Liver (tissue), 3 donors: ENCODE data around the gene PDE3A.

ENCODE experiments used
- EGR1 ChIP-seq, 2 donors: IDR thresholded peaks; 2 replicates each; pipeline ENCODE4 v1.6.1; 2016 to 2018; ENCODE audit warnings: antibody characterized with exemption in 2 of 2, low read depth in 2 of 2
- FOXA1 ChIP-seq: IDR thresholded peaks from 2 replicates; pipeline ENCODE4 v1.6.1; 2016; ENCODE audit warnings: antibody characterized with exemption
- GABPA ChIP-seq, 2 donors: IDR thresholded peaks in 1 of 2; conservative IDR thresholded peaks in 1 of 2; 2 replicates each; pipeline ENCODE4 v1.6.1; 2016; ENCODE audit warnings: antibody characterized with exemption in 2 of 2, mild to moderate bottlenecking in 1 of 2, moderate library complexity in 1 of 2
- JUND ChIP-seq, 2 donors: IDR thresholded peaks; 2 replicates each; pipeline ENCODE4 v1.6.1; 2016; ENCODE audit warnings: antibody characterized with exemption in 2 of 2
- NR2F2 ChIP-seq: IDR thresholded peaks from 2 replicates; pipeline ENCODE4 v1.6.1; 2016; ENCODE audit warnings: antibody characterized with exemption
- RAD21 ChIP-seq, 2 donors: IDR thresholded peaks; 2 replicates each; pipeline ENCODE4 v1.6.1; 2016; ENCODE audit warnings: antibody characterized with exemption in 2 of 2, mild to moderate bottlenecking in 2 of 2
- RXRA ChIP-seq, 2 donors: IDR thresholded peaks; 2 replicates each; pipeline ENCODE4 v1.6.1; 2017 to 2018; ENCODE audit warnings: antibody characterized with exemption in 2 of 2, mild to moderate bottlenecking in 1 of 2
- SP1 ChIP-seq: IDR thresholded peaks from 2 replicates; pipeline ENCODE4 v1.6.1; 2018; ENCODE audit warnings: antibody characterized with exemption, mild to moderate bottlenecking
- TAF1 ChIP-seq: conservative IDR thresholded peaks from 2 replicates; pipeline ENCODE4 v1.6.1; 2016; ENCODE audit warnings: antibody characterized with exemption, mild to moderate bottlenecking
- YY1 ChIP-seq: IDR thresholded peaks from 2 replicates; pipeline ENCODE4 v1.6.1; 2016; ENCODE audit warnings: antibody characterized with exemption, mild to moderate bottlenecking
- TF ChIP-seq, protein P1 (sequence below): fragments of 150-350 bp; IDR thresholded peaks from 2 replicates; pipeline ENCODE4 v1.5.1; 2017; ENCODE audit warnings: improper control_type of control experiment, low read depth, low read length; ENCODE audit not compliant: missing input control
- TF ChIP-seq, protein P2 (sequence below): IDR thresholded peaks from 2 replicates; pipeline ENCODE4 v1.6.1; 2016; ENCODE audit warnings: antibody characterized with exemption
- TF ChIP-seq, protein P3 (sequence below): IDR thresholded peaks from 2 replicates; pipeline ENCODE4 v1.6.1; 2016; ENCODE audit warnings: antibody characterized with exemption, mild to moderate bottlenecking
- TF ChIP-seq, protein P4 (sequence below): IDR thresholded peaks from 2 replicates; pipeline ENCODE4 v1.6.1; 2016; ENCODE audit warnings: antibody characterized with exemption
- donor health status: healthy.
- donor health status: healthy.

GRCh38 chr12:20345866-20346265, 22.5 kb upstream of the PDE3A start:
- TF ChIP-seq, protein P1, sequence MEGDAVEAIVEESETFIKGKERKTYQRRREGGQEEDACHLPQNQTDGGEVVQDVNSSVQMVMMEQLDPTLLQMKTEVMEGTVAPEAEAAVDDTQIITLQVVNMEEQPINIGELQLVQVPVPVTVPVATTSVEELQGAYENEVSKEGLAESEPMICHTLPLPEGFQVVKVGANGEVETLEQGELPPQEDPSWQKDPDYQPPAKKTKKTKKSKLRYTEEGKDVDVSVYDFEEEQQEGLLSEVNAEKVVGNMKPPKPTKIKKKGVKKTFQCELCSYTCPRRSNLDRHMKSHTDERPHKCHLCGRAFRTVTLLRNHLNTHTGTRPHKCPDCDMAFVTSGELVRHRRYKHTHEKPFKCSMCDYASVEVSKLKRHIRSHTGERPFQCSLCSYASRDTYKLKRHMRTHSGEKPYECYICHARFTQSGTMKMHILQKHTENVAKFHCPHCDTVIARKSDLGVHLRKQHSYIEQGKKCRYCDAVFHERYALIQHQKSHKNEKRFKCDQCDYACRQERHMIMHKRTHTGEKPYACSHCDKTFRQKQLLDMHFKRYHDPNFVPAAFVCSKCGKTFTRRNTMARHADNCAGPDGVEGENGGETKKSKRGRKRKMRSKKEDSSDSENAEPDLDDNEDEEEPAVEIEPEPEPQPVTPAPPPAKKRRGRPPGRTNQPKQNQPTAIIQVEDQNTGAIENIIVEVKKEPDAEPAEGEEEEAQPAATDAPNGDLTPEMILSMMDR: no peak
- TF ChIP-seq SP1 (no peak), TAF1 (no peak), GABPA (IDR thresholded peaks at IDR 0.05 in 1 of 2, conservative IDR thresholded peaks at IDR 0.05 in 1 of 2) (no peak), NR2F2 (no peak), FOXA1 (no peak), RAD21 (IDR thresholded peaks at IDR 0.05) (no peak), YY1 (no peak), EGR1 (IDR thresholded peaks at IDR 0.05; ENCODE audit: low read depth in 2 of 2) (no peak), JUND (IDR thresholded peaks at IDR 0.05) (no peak), RXRA (IDR thresholded peaks at IDR 0.05) (no peak)
- TF ChIP-seq, protein P2, sequence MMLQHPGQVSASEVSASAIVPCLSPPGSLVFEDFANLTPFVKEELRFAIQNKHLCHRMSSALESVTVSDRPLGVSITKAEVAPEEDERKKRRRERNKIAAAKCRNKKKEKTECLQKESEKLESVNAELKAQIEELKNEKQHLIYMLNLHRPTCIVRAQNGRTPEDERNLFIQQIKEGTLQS: no peak
- TF ChIP-seq, protein P3, sequence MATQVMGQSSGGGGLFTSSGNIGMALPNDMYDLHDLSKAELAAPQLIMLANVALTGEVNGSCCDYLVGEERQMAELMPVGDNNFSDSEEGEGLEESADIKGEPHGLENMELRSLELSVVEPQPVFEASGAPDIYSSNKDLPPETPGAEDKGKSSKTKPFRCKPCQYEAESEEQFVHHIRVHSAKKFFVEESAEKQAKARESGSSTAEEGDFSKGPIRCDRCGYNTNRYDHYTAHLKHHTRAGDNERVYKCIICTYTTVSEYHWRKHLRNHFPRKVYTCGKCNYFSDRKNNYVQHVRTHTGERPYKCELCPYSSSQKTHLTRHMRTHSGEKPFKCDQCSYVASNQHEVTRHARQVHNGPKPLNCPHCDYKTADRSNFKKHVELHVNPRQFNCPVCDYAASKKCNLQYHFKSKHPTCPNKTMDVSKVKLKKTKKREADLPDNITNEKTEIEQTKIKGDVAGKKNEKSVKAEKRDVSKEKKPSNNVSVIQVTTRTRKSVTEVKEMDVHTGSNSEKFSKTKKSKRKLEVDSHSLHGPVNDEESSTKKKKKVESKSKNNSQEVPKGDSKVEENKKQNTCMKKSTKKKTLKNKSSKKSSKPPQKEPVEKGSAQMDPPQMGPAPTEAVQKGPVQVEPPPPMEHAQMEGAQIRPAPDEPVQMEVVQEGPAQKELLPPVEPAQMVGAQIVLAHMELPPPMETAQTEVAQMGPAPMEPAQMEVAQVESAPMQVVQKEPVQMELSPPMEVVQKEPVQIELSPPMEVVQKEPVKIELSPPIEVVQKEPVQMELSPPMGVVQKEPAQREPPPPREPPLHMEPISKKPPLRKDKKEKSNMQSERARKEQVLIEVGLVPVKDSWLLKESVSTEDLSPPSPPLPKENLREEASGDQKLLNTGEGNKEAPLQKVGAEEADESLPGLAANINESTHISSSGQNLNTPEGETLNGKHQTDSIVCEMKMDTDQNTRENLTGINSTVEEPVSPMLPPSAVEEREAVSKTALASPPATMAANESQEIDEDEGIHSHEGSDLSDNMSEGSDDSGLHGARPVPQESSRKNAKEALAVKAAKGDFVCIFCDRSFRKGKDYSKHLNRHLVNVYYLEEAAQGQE: no peak
- TF ChIP-seq, protein P4, sequence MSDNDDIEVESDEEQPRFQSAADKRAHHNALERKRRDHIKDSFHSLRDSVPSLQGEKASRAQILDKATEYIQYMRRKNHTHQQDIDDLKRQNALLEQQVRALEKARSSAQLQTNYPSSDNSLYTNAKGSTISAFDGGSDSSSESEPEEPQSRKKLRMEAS: no peak
